Epidermal melanocyte (primary cell): ENCODE results near the gene SARNP.

ENCODE experiments used
- DNase-seq: peaks from one replicate; pipeline ENCODE4 v3.0.0; 2011; ENCODE audit warnings: low spot score; ENCODE audit not compliant: insufficient read length

The SARNP gene

DNA sequence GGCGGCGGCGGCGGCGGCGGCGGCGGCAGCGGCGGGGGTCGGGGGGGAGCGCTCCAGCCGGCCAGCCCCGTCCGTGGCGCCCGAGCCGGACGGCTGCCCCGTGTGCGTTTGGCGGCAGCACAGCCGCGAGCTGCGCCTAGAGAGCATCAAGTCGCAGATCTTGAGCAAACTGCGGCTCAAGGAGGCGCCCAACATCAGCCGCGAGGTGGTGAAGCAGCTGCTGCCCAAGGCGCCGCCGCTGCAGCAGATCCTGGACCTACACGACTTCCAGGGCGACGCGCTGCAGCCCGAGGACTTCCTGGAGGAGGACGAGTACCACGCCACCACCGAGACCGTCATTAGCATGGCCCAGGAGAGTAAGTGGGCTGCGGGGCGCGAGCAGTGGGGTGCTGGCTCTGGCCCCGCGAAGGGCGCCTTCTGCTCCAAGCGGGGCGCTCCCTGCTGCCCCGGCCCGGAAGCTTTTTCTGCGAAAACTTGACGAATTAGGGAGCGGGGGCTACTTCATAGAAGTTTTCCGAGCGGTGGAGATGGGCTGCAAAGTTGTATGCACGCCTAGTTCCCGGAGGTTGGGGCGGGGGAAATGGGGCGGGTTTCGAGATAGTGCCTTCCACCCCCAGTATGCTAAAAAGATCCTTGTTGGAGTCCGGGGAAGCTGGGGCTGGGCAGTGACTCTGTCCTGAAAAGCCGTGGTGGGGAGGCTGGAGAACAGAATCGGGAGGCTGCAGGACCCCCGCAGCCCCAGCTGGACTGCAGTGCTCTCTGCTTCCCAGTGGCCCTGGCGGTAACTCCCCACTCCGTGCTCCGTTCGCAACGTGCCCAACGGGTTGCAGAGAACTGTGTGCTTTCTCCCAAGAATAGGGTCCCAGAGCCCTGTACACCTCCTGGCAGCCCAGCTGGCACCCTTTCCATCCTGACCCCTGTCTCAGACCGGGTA, 73.9 kb downstream of the SARNP start:
- no peak for DNase-seq

DNA sequence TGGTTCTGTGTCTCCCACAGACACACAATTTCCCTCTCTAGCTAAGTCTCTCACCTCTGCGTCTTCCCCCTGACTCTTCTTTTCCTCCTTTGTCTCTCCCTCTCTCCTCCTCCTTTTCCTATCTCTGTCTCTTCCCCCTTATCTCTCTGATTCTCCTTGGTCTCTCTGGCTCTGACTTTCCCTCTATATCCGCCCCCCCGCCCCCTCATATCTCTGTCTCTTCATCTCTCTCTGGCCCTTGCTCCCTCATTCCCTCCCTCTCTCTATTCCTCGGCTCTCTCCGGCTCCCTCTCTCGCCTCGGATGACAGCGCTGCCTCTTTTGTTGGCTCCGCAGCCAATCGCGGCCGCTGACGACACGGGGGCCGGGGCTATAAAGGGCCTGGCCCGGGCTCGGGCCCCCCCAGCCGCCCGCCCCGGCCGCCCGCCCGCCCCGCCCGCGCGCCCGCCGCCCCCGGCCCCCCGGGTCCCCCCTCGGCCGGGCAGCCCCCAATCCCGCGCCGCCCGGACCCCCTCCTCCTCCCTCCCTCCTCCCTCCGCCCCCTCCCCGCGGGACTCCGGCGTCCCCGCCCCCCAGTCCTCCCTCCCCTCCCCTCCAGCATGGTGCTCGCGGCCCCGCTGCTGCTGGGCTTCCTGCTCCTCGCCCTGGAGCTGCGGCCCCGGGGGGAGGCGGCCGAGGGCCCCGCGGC, 74.7 kb downstream of the SARNP start, which contains the start of gene GDF11:
Gene GDF11 (plus strand): TSS at position 404 of the 687 bp plus-strand sequence. CDS start 195 bp downstream, at position 599.
- peak; percentile 83 for DNase-seq

DNA sequence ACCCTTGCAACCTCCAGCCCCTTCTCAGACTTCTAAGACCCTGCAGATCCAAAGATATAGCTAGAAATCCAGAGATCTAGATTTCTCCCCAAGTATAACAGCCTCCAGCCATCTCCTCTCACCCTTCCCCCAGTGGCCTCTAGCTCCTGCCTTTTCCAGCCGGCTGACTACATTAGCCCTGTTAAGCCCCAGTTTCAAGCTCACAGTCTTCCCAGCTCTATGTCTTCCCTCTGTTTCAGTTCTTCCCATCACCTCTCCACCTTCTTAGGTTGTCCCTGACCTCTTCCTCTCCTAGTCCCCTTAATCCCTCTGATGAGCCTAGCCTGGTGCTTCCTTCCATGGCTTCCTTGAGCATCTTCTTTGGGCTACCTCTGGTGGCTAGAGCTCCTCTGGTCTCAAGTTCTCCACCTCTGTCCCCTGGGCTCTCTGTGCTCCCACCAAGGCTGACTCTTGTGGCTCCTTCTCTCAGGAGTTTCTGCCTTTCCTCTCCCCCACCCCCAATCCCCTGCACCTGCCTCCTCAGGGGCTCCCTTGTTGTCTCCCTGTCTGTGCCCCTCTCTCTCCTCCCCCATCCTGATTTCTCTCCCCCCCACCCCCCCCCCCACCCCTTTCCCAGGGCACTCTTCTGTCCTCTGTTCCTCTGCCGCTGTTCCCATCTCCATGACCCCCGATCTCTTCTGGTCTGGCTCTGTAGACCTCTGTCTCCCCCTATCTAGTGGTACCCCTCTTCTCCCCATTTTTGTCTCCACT, 75.4 kb downstream of the SARNP start:
- DNase-seq: no peak

DNA sequence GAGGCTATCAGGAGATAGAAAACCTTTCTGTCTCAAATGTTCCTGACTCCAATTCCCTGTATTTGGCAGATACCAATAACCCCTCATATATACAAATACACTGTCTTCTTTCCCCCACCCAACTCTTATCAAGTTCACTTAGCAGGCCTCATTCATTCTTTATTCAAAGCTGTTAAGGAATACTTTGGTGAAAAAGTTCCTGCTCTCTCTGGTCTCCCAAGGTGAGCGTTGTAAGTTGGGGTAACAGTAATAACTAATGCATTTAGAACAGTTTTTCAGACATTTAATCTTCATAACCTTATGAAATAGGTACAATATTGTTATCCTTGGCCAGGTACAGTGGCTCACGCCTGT, 78.5 kb downstream of the SARNP start:
- no peak for DNase-seq

DNA sequence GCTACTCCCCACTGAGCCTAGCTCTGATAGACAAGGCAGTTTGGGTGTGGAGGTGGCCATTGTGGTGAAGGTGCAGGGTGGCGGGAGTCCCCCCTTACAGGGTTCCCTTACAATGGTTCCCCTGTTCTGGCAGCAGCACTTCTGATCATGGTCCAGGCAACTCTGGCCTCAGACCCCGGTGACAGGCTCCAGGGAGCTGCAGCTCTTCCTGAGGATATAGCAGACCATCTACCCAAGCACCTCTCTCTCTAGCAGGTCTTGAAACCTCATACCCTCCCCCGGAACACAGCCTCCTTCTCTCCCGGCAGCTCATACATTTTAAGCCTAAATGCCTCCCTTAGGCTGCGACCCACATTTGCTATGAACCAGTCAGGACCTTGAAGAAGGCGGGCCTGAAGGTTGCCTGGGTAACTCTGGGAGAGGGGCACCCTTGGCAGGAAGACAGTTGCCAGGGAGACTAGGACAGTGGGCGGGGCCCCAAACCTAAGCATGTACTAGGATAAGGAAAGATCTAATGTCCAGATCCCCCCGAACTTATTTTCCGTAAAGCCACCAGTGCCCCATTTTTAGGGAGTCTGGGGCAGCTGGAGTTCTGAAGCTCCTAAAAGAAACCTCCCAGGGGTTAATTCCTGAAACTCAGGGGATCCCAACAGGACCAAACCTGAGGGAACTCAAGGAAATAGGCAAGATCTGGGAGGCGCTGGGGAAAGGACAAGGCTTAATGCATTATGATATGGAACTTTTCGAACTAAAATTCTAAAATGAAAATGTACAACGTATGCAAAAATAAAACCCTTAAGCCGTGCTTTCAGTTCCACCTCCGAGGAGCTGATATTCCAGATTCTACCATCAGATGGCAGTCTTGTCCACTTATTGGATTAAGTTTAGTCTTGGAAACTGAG, 79.2 kb downstream of the SARNP start:
- DNase-seq: peak; percentile 83

DNA sequence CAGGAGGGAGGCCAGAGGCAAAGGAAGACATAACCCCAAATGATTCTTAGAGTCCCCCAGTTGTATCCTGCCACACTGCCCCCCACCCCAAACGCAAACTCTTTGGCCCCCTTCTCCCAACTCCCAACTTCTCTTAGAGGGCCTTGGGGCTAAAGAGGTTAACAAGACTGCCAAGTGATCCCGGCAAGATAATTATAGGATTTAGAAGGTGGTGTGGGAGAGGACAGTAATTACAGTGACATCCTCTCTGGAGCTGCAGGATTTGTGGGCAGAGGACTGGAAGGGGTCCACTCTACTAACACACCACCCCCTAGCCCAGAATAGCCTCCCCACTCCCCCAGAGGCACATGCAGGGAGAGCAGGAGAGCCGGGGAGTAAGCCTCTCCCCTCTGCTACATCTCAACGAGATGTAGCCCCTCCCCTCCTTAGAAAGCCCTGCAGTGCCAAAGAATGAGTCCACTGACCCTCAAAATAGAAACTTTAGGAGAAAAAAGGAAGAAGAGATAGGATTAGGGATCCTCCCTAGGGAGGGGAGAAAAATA, 79.9 kb downstream of the SARNP start:
- DNase-seq: no peak

DNA sequence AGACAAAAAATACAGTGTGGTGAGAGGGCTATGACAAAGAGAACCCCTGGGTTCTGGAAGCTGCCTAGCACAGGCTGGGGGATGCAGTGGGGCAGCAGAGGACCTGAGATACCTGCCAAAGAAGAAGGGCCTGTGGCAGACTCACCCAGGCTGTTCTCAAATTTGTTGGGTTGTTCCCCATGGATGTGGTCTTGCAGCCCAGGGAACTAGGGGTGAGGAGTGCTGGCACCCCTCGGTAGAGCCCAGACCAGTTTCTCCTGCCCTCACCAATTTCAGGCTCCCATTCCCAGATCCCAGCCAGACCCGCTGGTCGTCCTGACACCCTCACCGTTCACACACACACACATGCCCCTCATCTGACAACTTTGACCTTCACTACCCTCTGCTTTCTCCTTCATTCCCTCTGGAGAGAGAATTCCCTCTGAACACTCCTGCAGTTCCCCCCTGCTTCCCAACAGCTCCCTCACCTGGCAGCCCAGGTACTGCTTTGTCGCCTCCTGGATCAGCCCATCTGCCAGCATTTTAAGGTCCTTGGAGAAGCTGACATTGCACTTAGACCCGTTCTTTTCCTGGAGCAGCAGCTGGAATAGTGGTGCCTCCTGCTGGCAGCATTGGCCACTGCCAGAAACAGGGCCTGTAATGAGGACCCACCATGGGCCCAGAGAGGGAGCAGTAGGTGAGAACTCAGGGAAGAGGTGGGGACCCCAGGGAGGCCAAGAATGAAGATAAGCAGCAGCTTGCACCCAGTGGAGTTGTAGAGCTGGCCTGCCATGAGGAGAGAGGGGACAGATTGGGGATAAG, 80.5 kb downstream of the SARNP start:
- DNase-seq: no peak

DNA sequence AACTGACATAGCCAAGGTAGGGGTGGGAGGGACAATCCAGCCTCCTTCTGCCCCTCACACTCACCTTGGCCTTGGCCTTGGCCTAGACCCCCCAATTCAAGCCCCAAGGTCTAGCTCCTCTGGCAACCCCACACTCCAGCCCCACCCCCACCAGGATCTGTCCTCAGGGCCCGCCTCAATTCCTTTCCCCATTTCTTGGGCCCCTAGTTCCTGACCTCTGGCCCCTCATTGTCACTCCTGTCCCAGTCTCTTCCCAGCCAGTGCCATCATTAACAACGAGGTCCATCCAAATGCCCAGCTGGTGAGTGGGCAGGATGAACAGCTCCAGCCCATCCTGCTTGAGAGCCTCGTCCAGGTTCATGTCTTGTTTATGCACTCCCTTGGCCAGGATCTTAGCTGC, 81.4 kb downstream of the SARNP start:
- DNase-seq: no peak

DNA sequence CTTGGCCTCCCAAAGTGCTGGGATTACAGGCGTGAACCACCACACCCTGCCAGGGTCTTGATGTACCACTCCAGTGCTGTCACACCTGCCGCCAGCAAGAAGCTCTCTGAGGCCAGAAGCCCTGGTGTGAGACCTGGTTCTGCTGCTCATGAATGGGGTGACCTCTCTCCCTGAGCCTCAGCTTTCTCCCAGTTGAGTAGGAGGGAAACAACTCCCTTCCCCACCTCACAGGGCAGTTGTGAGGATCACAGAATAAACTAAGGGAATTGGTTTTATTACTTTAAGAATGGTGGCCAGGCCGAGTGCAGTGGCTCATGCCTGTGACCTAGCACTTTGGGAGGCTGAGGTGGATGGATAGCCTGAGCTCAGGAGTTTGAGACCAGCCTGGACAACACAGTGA, 82.9 kb downstream of the SARNP start:
- DNase-seq: no peak

DNA sequence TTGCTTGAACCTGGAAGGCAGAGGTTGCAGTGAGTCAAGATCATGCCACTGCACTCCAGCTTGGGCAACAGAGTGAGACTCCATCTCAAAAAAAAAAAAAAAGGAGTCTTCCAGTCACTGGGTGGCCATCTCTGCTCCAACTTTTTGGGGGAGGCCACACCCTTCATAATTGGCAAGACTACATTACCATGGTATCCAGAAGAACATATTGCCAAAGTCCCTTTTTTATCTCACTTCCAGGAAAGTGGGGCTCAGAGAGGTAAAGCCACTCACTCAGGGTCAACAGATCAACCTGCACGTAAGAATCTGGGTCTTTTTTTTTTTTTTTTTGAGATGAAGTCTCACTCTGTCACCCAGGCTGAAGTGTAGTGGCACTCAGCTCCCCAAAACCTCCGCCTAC, 83.7 kb downstream of the SARNP start:
- no peak for DNase-seq

DNA sequence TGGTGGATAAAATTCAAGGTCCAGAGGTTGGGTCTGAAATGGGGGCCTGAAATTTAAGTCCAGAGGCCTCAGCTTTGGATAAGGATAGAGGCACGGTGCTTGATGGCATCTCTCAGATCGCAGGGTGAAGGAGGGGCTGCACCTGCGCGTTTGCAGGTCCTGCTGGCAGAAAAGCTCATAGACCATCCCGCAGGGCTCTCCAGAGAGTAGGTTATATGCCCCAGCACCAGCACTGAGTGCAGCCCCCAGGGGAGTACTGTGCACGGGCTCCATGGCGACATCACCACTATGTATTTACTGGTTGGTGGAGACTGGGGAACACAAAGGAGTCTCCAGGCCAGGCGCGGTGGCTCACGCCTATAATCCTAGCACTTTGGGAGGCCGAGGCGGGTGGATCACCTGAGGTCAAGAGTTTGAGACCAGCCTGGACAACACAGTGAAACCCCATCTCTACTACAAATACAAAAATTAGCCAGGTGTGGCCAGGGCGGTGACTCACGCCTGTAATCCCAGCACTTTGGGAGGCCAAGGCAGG, 84.4 kb downstream of the SARNP start:
- no peak for DNase-seq

DNA sequence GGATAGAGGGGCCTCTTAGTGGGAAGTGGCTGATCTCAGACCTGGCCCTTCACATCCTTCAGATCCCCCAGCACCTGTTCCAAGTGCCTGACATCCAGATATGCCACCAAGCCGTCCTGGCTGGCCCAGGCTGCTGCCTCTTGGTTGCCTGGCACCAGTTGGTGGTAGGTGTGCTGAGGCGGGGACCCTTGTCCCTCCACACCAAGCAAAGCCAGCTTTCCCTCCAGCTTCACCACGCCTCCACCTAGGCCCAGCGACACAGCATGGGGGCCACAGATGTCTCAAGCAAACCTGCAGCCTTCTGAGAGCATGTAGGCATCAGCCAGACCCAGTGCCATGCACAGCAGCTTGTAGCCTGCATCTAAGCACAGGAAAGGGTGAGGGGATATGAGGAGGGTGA, 85.2 kb downstream of the SARNP start:
- no peak for DNase-seq

DNA sequence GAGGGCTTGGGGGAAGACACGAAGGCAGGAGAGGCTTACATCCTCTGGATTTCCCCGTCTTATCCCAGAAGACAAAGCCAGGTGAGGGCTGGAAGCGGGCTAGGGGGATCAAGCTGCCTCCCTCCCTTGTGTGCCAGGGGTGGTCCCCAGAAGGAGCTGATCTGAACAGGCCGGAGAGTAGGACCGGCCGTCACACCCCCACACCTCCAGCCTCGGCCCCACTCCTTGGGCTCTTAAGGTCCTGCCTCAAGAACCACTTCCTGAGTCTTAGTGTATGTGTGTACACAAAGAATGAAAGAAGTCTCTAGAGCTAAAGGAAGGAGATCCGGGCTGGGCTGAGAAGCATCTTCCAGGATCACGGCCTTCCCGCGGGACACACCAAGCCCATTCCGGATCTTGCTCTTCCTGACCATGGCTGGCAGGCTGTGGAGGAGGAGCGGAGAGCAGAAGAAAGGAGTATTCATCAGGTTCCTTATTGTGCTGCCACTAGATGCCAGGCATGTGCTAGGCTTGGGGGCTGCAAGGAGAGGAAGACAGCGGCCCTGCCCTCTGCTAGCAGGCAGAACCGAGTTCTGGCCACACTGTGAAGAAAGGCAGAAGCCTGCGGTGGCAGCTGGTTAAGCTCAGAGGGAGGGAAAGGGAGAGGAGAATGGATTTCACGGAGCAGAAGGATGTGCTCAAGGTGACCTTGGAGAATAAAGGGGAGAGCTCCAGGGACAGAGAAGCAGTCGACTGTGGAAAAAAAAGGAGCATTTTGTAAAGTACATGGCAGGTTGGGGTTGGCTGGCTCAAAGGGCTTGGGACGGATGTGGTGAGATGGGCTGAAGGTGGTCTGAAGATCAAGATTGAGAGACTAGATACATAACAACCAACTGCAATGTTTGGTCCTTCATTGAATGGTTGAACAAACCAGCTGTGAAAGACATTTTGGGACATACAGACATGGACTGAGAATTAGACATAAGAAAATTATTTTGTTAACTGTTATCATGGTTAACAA, 87.4 kb downstream of the SARNP start:
- no peak for DNase-seq

DNA sequence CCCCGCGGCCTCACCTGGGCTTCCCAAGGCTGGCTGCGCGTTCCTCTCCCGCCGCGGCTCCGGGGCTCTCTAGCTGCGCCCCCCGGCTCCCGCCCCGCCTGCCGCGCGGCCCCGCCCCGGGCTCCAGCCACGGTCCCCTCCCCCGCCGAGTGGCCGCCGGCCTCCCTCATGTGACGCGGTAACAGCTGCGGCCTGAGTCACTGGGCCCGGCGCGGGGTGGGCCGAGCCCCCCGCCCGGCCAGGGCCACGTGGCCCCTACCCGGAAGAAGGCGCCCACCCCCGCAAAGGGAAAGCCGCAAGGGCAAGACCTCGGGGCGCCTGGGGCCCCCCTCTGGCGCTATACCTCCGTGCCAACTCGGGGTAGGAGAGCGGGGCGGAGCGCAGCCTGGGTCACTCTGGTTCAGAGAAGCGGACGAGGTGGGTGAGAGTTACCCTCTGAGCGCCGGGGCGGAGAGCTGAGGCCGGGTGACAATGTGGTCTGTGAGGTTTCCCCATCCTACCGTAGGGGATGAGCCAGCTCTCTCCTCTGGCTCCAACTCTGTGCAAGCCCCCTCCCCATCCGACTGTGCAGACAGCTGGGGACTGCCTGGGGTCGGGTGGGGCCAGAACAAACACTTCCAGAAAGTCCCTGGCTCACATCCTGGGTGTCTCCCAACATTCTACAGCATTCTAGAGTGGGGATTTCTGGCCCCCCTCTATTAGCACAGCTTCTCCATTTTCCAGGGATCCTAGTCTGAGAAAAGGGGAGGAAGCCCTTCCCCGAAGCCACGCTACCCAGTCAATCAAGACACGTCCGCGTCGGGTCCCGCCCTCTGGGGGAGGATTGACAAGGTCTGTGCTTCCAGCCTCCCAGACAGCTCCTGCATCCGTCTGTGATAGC, 88.3 kb downstream of the SARNP start, which contains the start of gene CD63:
Gene CD63 (minus strand): TSS at position 71 of the 880 bp plus-strand sequence. CDS start 668 bp downstream, outside the sequence.
- DNase-seq: peak; percentile 95

DNA sequence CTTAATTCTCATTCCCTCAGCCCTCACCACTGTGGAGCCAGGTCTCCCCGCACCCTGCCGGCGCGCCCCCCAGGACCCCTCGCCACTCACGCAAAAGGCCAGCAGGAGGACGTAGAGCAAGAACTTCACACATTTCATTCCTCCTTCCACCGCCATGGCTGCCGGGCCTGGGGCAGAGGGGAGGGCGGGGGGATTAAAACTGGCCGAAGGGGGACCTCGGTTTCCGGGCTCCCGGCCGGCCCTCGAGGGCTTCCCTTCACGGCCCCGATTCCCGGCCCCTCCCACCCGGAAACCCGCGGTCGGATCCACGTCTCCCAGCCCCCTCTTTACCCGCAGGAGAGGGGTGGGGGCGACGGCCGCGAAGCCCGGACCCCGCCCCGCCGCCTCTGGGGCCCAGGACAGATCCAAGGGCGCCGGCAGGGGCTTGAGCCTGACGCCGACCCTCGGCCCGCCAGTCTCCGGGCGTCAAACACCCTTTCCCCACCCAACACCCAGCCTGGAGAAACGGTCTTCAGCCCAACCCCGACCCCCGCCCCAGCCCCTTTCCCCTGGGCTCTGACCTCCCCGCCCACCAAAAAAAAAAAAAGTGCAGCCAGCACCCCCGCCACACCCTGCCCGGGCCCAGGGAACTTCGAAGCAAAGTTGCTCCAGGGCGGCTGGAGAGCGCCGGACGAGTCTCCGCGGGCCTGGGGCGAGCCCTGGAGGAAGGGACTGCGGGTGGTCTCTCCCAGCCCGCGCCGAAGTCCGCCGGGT, 89.2 kb downstream of the SARNP start:
- DNase-seq: no peak

DNA sequence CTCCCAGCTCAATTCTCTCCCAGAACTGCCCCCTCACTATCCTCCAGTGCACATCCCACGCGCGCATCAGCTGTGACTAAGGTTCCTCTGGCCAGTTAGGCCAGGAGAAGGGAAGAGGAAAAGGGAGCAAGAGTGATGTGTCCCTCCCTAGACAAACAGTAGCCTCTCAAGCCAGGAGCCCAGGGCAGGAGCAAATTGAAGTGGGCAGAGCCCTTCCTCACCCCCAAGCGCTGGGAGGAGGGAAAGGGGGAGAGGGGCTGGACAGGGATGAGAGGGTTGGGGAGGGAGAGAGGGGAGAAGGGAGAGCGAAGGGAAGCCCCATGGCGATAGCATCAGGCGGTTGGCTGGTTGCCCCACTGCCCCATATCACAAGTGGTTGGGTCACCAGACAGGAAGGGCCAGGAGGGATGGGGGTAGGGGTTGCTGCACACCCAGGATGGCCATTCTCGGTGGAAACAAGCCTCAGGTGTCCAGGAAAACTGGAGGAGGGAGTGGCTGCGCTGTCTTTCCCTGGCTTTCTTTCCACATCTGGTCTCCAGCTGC, 89.8 kb downstream of the SARNP start:
- DNase-seq: no peak
